Smooth muscle cell (in vitro differentiated cells): ENCODE measurements around the gene MAPK8IP3. TPM values are rescaled to one million over a fixed set of nuclear protein-coding genes. Genes with fewer than 3 reads are reported as not detected.

ENCODE experiments used
- DNase-seq: peaks from one replicate; lab custom pipeline; 2025; ENCODE audit not compliant: unreplicated experiment; lab: John Stamatoyannopoulos, UW
- H2AFZ ChIP-seq: fragments of 200-600 bp; sonication (generic); 2 replicates; pipeline ENCODE4 v1.6.0; 2016; ENCODE audit warnings: antibody characterized with exemption, low read depth, mild to moderate bottlenecking
- H3F3A ChIP-seq: fragments of 200-600 bp; sonication (generic); 2 replicates; pipeline ENCODE4 v1.6.0; 2017; ENCODE audit warnings: antibody characterized with exemption, low read depth
- H3K27ac ChIP-seq: fragments of 200-600 bp; sonication (generic); 2 replicates; pipeline ENCODE4 v1.5.1; 2016; ENCODE audit warnings: low read depth, mild to moderate bottlenecking
- H3K27me3 ChIP-seq: fragments of 200-600 bp; sonication (generic); 2 replicates; pipeline ENCODE4 v1.6.1; 2016; ENCODE audit warnings: low read depth, mild to moderate bottlenecking
- H3K36me3 ChIP-seq: fragments of 200-600 bp; sonication (generic); 2 replicates; pipeline ENCODE4 v1.5.1; 2016; ENCODE audit warnings: low read depth
- H3K4me1 ChIP-seq: fragments of 200-600 bp; sonication (generic); 2 replicates; pipeline ENCODE4 v1.5.1; 2016; ENCODE audit warnings: low read depth
- H3K4me2 ChIP-seq: fragments of 200-600 bp; sonication (generic); 2 replicates; pipeline ENCODE4 v1.6.0; 2016; ENCODE audit warnings: mild to moderate bottlenecking
- H3K4me3 ChIP-seq: fragments of 200-600 bp; sonication (generic); 2 replicates; pipeline ENCODE4 v1.5.1; 2016; ENCODE audit warnings: mild to moderate bottlenecking
- H3K79me2 ChIP-seq: fragments of 200-600 bp; sonication (generic); 2 replicates; pipeline ENCODE4 v1.6.0; 2016; ENCODE audit warnings: low read depth, mild to moderate bottlenecking
- H3K9ac ChIP-seq: fragments of 200-600 bp; sonication (generic); 2 replicates; pipeline ENCODE4 v1.6.0; 2016; ENCODE audit warnings: low read depth
- H3K9me3 ChIP-seq: fragments of 200-600 bp; sonication (generic); replicated peaks from 2 replicates; pipeline ENCODE4 v1.5.1; 2016; ENCODE audit warnings: low read depth
- H4K20me1 ChIP-seq: fragments of 200-600 bp; sonication (generic); 2 replicates; pipeline ENCODE4 v1.6.0; 2016; ENCODE audit warnings: low read depth
- WGBS: methylation state at CpG from one replicate; pipeline ENCODE4 v1.1.7; 2016; ENCODE audit warnings: low lambda C conversion rate; 5-methylcytosine and 5-hydroxymethylcytosine counted together
- polyA plus RNA-seq: library from polyadenylated mRNA; unstranded; fragments of >200 nt; fragmentation: Nextera tagmentation; extraction: Ambion mirVana; gene quantifications from 2 replicates; pipeline ENCODE4 v1.2.1, GENCODE V29; 2016
- total RNA-seq: library from RNA; depleted of rRNA; stranded (reverse); fragments of >200 nt; gene quantifications from 2 replicates; pipeline ENCODE4 v1.2.3, GENCODE V29; 2014
- TF ChIP-seq, protein P1 (sequence below): fragments of 200-600 bp; sonication (generic); IDR thresholded peaks from 2 replicates; pipeline ENCODE4 v1.5.1; 2017; ENCODE audit warnings: borderline replicate concordance, mild to moderate bottlenecking, antibody characterized with exemption; ENCODE audit not compliant: insufficient read depth, poor library complexity, severe bottlenecking

Gene MAPK8IP3
- total and polyA plus RNA-seq, 2 experiments from 2014 or later: 43.6 to 47.8 TPM

DNA sequence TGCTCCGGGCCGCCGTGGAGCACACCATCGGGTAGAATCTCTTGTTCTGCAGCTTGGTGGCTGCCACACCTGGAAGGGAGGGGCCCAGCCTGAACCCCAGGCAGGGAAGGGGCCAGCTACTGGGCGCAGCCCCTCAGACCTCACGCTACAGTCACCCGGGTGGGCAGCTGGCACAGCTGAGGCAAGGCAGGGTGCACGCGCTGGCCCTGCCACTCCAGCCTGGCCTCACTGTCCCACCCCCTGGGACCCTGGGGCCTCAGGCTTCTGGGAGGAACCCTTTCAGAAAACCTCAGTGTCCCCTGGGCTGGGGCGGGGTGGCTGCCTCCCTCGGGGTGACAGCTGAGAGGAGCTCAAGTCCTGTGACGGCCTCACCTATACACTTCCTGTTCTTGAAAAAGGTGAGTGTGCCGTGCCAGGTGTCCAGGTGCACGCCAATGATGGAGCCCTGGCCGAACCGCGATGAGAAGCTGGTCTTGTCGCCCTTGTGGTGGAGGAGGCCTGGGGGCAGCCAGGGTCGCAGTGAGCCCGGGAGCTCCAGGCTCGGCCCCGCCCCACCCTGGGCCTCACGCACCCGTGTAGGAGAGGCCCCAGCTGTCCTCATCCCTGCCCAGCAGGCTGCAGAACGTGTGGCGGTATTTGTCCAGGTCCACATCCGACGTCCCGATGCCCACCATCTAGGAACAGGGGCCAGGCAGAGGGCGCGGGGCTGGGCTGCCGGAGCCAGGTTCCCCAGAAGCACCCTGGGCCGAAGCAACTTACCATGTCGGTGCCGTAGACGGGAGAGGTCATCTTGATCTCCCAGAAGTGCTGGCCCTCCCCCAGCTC is 71.6 kb downstream of the MAPK8IP3 start:
- H2AFZ ChIP-seq: no peak overlapping the region
- H3K4me3 ChIP-seq: no peak overlapping the region
- peaks cover 11% of the 10 kb centered on the region for H3K4me1 ChIP-seq
- peaks cover 7% of the 10 kb centered on the region for H3F3A ChIP-seq
- no peak for DNase-seq
- no peaks in the 10 kb centered on the region for H3K9me3 ChIP-seq
- 93% methylated on average over 31 of the region's 36 CpGs for WGBS
- peaks cover 26% of the 10 kb centered on the region for H3K79me2 ChIP-seq
- TF ChIP-seq, protein P1, sequence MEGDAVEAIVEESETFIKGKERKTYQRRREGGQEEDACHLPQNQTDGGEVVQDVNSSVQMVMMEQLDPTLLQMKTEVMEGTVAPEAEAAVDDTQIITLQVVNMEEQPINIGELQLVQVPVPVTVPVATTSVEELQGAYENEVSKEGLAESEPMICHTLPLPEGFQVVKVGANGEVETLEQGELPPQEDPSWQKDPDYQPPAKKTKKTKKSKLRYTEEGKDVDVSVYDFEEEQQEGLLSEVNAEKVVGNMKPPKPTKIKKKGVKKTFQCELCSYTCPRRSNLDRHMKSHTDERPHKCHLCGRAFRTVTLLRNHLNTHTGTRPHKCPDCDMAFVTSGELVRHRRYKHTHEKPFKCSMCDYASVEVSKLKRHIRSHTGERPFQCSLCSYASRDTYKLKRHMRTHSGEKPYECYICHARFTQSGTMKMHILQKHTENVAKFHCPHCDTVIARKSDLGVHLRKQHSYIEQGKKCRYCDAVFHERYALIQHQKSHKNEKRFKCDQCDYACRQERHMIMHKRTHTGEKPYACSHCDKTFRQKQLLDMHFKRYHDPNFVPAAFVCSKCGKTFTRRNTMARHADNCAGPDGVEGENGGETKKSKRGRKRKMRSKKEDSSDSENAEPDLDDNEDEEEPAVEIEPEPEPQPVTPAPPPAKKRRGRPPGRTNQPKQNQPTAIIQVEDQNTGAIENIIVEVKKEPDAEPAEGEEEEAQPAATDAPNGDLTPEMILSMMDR: no peak
- no peak overlapping the region for H3K27ac ChIP-seq
- no peaks in the 10 kb centered on the region for H3K27me3 ChIP-seq
- no peak overlapping the region for H3K4me2 ChIP-seq
- peaks cover 30% of the 10 kb centered on the region for H4K20me1 ChIP-seq
- H3K36me3 ChIP-seq: no peaks in the 10 kb centered on the region
- H3K9ac ChIP-seq: no peak overlapping the region

GRCh38 chr16:1778200-1779179 is 72.5 kb downstream of the MAPK8IP3 start:
- no peak for DNase-seq
- 94% methylated on average over 33 of the region's 34 CpGs for WGBS
- Histone ChIP-seq H3K27ac (no peak overlapping the region), H3K9me3 (no peaks in the 10 kb centered on the region), H3K4me1 (peaks cover 11% of the 10 kb centered on the region), H4K20me1 (peaks cover 30% of the 10 kb centered on the region), H3K4me2 (no peak overlapping the region), H3K4me3 (no peak overlapping the region), H3K36me3 (no peaks in the 10 kb centered on the region), H2AFZ (no peak overlapping the region), H3F3A (peaks cover 7% of the 10 kb centered on the region), H3K79me2 (peaks cover 26% of the 10 kb centered on the region), H3K27me3 (no peaks in the 10 kb centered on the region), H3K9ac (no peak overlapping the region)
- TF ChIP-seq, protein P1: no peak

DNA sequence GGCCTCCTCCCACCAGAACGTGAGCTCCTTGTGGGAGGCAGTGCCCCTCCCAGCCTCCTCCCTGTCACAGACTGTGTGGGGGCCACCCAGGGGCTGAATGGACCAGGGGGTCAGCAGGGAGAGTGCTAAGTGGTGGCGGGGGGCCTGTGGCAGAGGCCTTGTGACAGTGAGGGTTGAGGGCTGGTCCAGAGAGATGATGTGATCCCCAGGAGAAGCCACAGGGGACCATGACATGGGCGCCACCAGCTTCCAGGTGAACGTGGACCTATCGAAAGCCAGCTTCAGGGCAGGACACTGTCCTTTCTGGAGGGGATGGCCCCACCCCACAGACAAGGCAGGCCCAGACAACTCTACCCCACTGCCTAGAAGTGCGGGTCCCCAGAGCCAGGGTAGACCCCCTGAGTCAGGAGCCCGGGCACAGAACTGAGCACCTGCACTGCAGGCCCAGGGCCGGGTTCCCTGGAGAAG is 73.3 kb downstream of the MAPK8IP3 start:
- H3K4me1 ChIP-seq: peaks cover 5% of the 10 kb centered on the region
- TF ChIP-seq, protein P1: no peak
- no peak for DNase-seq
- H3K36me3 ChIP-seq: no peaks in the 10 kb centered on the region
- peaks cover 24% of the 10 kb centered on the region for H3K79me2 ChIP-seq
- H3K9me3 ChIP-seq: no peaks in the 10 kb centered on the region
- no peak overlapping the region for H3K9ac ChIP-seq
- no peak overlapping the region for H3K4me2 ChIP-seq
- H2AFZ ChIP-seq: no peak overlapping the region
- peaks cover 7% of the 10 kb centered on the region for H3F3A ChIP-seq
- H4K20me1 ChIP-seq: peaks cover 30% of the 10 kb centered on the region
- H3K27me3 ChIP-seq: no peaks in the 10 kb centered on the region
- no peak overlapping the region for H3K27ac ChIP-seq
- H3K4me3 ChIP-seq: no peak overlapping the region
- 93% methylated on average over 8 of the region's 8 CpGs for WGBS
